HT1080 (cell line): Measurements from ENCODE around the gene SYAP1. TPM values are rescaled to one million over a fixed set of nuclear protein-coding genes. Genes with fewer than 3 reads are reported as not detected.
A peak's percentile ranks its signal among the peaks of the same experiment; 100 is the strongest.
"Not testable (repeated sequence)": the region's sequence is repeated elsewhere in the genome, so short reads cannot be mapped to it uniquely, and the experiment has no call there.

Experiments used
- DNase-seq: peaks from one replicate; pipeline ENCODE4 v3.0.0-alpha.2; 2015; ENCODE audit warnings: low read depth
- polyA plus RNA-seq, 2 experiments: library from polyadenylated mRNA; depleted of rRNA; stranded (reverse); fragments of >200 nt; gene quantifications; 2 replicates each; pipeline ENCODE4 v1.2.3, GENCODE V29; 2015
- total RNA-seq: library from RNA; depleted of rRNA; stranded (reverse); fragments of >200 nt; shearing (Covaris generic); gene quantifications from 2 replicates; pipeline ENCODE4 v1.2.3, GENCODE V29; 2014; rRNA removed

Gene SYAP1
- total RNA-seq: 31.6 and 34.5 TPM in 2 replicates
- polyA plus RNA-seq (2015; cell fraction: cytosol; rRNA removed): 18.3 and 18.9 TPM in 2 replicates
- polyA plus RNA-seq (2015; cell fraction: nucleus; rRNA removed): 9.1 and 10.6 TPM in 2 replicates

GRCh38 chrX:16719334-16720084 lies at the start of gene SYAP1:
SYAP1 (plus strand) TSS chrX:16719612; CDS start chrX:16719725, 113 bp downstream.
- peak; percentile 93 for DNase-seq

GRCh38 chrX:16671005-16671404 lies 48.4 kb upstream of the SYAP1 start:
- DNase-seq: peak; percentile 60

- DNase-seq: no peak
Observed at GRCh38 chrX:16678689-16679088, 40.7 kb upstream of the SYAP1 start.

GRCh38 chrX:16683007-16683664 lies 36.3 kb upstream of the SYAP1 start:
- no peak for DNase-seq

GRCh38 chrX:16687514-16687913 lies 31.9 kb upstream of the SYAP1 start:
- DNase-seq: no peak

GRCh38 chrX:16695079-16695676 lies 24.2 kb upstream of the SYAP1 start:
- DNase-seq: peak; percentile 45

GRCh38 chrX:16696956-16697355 lies 22.5 kb upstream of the SYAP1 start:
- DNase-seq: no peak

- no peak for DNase-seq
Observed at GRCh38 chrX:16699389-16699788, 20.0 kb upstream of the SYAP1 start.

GRCh38 chrX:16700734-16701133 lies 18.7 kb upstream of the SYAP1 start:
- DNase-seq: no peak

- no peak for DNase-seq
Observed at GRCh38 chrX:16702700-16703599, 16.5 kb upstream of the SYAP1 start.

GRCh38 chrX:16705370-16705769 lies 14.0 kb upstream of the SYAP1 start:
- DNase-seq: no peak

GRCh38 chrX:16708016-16708415 lies 11.4 kb upstream of the SYAP1 start:
- DNase-seq: no peak

- no peak for DNase-seq
Observed at GRCh38 chrX:16711219-16711811, 8.1 kb upstream of the SYAP1 start.

GRCh38 chrX:16711893-16712547 lies 7.4 kb upstream of the SYAP1 start:
- no peak for DNase-seq

- peak; percentile 45 for DNase-seq
Observed at GRCh38 chrX:16712548-16713155, 6.8 kb upstream of the SYAP1 start, which contains the start of gene CTPS2. CTPS2 (minus strand) TSS chrX:16712669; CDS start chrX:16702902, 9,767 bp downstream.

GRCh38 chrX:16714504-16714903 lies 4.9 kb upstream of the SYAP1 start:
- no peak for DNase-seq

- not testable (repeated sequence) for DNase-seq
Observed at GRCh38 chrX:16715638-16716037, 3.8 kb upstream of the SYAP1 start.

GRCh38 chrX:16716451-16716850 lies 3.0 kb upstream of the SYAP1 start:
- DNase-seq: not testable (repeated sequence)

GRCh38 chrX:16718824-16719333 lies 533 bp upstream of the SYAP1 start:
- no peak for DNase-seq
